ENCODE measurements around the gene FHIT. TPM values are rescaled to one million over a fixed set of nuclear protein-coding genes. Genes with fewer than 3 reads are reported as not detected.

The FHIT gene
- total RNA-seq, 2 donors from 2014 or later: 6.8 to 12.3 TPM

DNA sequence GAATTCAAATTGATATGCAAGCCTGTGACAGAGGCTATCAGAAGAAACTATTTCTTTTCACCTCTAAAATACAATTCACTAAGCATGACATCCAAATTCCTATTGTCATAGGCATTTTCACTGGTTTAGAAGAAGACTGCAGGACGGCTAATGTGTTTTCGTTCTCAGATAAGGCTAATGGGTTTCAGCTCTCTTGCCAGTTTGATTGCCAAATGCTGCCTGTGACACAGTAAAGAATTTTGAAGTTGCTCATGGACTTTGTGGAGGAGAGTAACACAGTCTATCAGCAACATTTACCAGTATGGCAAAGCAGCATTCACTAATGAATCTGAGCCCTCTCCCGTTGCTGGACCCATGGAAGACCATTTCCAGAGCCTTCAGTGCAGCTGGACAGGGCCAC is 948.1 kb downstream of the FHIT start:
- Histone ChIP-seq H3K4me3 (ENCODE audit: low read length) (no peak overlapping the region), H3K9me3 (ENCODE audit: control insufficient read depth, low read length) (no peaks in the 10 kb centered on the region), H3K9ac (ENCODE audit: extremely low read depth, low read length, poor library complexity, severe bottlenecking) (no peak overlapping the region), H3K36me3 (ENCODE audit: control insufficient read depth, insufficient read depth, low read length) (no peaks in the 10 kb centered on the region), H3K4me1 (ENCODE audit: control insufficient read depth, insufficient read depth, low read length) (no peaks in the 10 kb centered on the region), H3K27ac (ENCODE audit: low read depth, low read length) (no peak overlapping the region), H3K27me3 (ENCODE audit: control insufficient read depth, insufficient read depth, low read length, poor library complexity, severe bottlenecking) (no peaks in the 10 kb centered on the region)
- H3K4me3 Mint-ChIP-seq: no peak overlapping the region
- DNase-seq: no peak
- H3K9me3 Mint-ChIP-seq: no peaks in the 10 kb centered on the region
- H3K36me3 Mint-ChIP-seq (ENCODE audit: low read depth): no peaks in the 10 kb centered on the region
- TF ChIP-seq, protein P1, sequence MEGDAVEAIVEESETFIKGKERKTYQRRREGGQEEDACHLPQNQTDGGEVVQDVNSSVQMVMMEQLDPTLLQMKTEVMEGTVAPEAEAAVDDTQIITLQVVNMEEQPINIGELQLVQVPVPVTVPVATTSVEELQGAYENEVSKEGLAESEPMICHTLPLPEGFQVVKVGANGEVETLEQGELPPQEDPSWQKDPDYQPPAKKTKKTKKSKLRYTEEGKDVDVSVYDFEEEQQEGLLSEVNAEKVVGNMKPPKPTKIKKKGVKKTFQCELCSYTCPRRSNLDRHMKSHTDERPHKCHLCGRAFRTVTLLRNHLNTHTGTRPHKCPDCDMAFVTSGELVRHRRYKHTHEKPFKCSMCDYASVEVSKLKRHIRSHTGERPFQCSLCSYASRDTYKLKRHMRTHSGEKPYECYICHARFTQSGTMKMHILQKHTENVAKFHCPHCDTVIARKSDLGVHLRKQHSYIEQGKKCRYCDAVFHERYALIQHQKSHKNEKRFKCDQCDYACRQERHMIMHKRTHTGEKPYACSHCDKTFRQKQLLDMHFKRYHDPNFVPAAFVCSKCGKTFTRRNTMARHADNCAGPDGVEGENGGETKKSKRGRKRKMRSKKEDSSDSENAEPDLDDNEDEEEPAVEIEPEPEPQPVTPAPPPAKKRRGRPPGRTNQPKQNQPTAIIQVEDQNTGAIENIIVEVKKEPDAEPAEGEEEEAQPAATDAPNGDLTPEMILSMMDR (conservative IDR thresholded peaks at IDR 0.05): no peak
- H3K4me1 Mint-ChIP-seq: peaks cover 11% of the 10 kb centered on the region
- 93 to 100% methylated on average over 1 to 3 of the region's 3 CpGs for WGBS, 2 experiments (ENCODE audit: insufficient coverage in 1 of 2, insufficient read length in 1 of 2)
- H3K27ac Mint-ChIP-seq: no peak overlapping the region
- no peaks in the 10 kb centered on the region for H3K27me3 Mint-ChIP-seq (ENCODE audit: insufficient read depth)

DNA sequence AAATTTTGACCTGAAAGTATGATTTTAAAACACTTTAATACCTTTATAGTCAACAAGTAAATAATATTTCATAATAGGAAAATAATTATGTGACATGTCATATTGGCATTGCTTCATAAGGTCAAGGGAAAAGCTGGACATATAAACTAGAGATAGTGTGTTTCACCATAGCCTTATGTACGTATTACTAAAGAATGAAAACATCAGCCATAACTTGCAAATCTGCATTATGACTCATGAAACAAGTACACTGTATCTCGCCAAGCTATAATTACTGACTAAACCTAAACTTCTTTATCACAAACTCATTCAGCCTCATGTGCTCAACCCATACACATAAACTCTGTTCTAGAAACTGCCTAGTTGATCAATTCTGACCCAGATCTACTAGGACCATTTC is 950.1 kb downstream of the FHIT start:
- Mint-ChIP-seq H3K4me1 (peaks cover 3% of the 10 kb centered on the region), H3K27me3 (ENCODE audit: insufficient read depth) (no peaks in the 10 kb centered on the region), H3K36me3 (ENCODE audit: low read depth) (no peaks in the 10 kb centered on the region), H3K9me3 (no peaks in the 10 kb centered on the region), H3K27ac (no peak overlapping the region), H3K4me3 (no peak overlapping the region)
- H3K27me3 ChIP-seq (ENCODE audit: control insufficient read depth, insufficient read depth, low read length, poor library complexity, severe bottlenecking): no peaks in the 10 kb centered on the region
- no peaks in the 10 kb centered on the region for H3K36me3 ChIP-seq (ENCODE audit: control insufficient read depth, insufficient read depth, low read length)
- DNase-seq: no peak
- TF ChIP-seq, protein P1 (conservative IDR thresholded peaks at IDR 0.05): no peak
- no peak overlapping the region for H3K4me3 ChIP-seq (ENCODE audit: low read length)
- WGBS, 2 experiments (ENCODE audit: insufficient coverage in 1 of 2, insufficient read length in 1 of 2): 92 to 100% methylated on average over 2 of the region's 2 CpGs
- no peaks in the 10 kb centered on the region for H3K4me1 ChIP-seq (ENCODE audit: control insufficient read depth, insufficient read depth, low read length)
- no peaks in the 10 kb centered on the region for H3K9me3 ChIP-seq (ENCODE audit: control insufficient read depth, low read length)
- no peak overlapping the region for H3K27ac ChIP-seq (ENCODE audit: low read depth, low read length)
- H3K9ac ChIP-seq (ENCODE audit: extremely low read depth, low read length, poor library complexity, severe bottlenecking): no peak overlapping the region

DNA sequence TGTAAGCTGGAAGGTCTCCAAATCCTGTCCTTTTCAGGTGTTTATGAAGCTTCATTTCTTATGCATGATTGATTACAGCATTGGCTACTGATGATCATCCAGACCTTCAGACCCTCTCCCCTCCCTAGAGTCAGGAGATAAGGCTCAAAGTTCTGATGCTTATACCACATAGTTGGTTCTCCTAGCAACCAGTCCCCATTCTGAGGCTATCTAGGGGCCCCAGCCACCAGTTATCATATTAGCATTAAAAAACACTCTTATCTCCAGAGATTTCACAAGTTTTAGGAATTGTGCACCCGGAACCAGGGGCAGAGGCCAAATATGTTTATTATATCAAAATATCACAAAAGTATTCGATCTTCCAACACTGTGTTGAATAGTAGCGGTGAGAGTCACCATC is 953.1 kb downstream of the FHIT start:
- 90 to 100% methylated on average over 2 to 3 of the region's 3 CpGs for WGBS, 2 experiments (ENCODE audit: insufficient coverage in 1 of 2, insufficient read length in 1 of 2)
- H3K4me3 Mint-ChIP-seq: no peak overlapping the region
- no peaks in the 10 kb centered on the region for H3K36me3 Mint-ChIP-seq (ENCODE audit: low read depth)
- H3K9me3 Mint-ChIP-seq: no peaks in the 10 kb centered on the region
- Histone ChIP-seq H3K27me3 (ENCODE audit: control insufficient read depth, insufficient read depth, low read length, poor library complexity, severe bottlenecking) (no peaks in the 10 kb centered on the region), H3K27ac (ENCODE audit: low read depth, low read length) (no peak overlapping the region), H3K9ac (ENCODE audit: extremely low read depth, low read length, poor library complexity, severe bottlenecking) (no peak overlapping the region), H3K36me3 (ENCODE audit: control insufficient read depth, insufficient read depth, low read length) (no peaks in the 10 kb centered on the region), H3K4me1 (ENCODE audit: control insufficient read depth, insufficient read depth, low read length) (no peaks in the 10 kb centered on the region), H3K4me3 (ENCODE audit: low read length) (no peak overlapping the region), H3K9me3 (ENCODE audit: control insufficient read depth, low read length) (no peaks in the 10 kb centered on the region)
- DNase-seq: no peak
- H3K27me3 Mint-ChIP-seq (ENCODE audit: insufficient read depth): no peaks in the 10 kb centered on the region
- no peak overlapping the region for H3K27ac Mint-ChIP-seq
- TF ChIP-seq, protein P1 (conservative IDR thresholded peaks at IDR 0.05): no peak
- peaks cover 5% of the 10 kb centered on the region for H3K4me1 Mint-ChIP-seq
